ENCODE data around the gene NANOS2. TPM values are rescaled to one million over a fixed set of nuclear protein-coding genes. Genes with fewer than 3 reads are reported as not detected.
A peak's percentile ranks its signal among the peaks of the same experiment; 100 is the strongest.

Gene NANOS2
- total RNA-seq, 1 experiment from 2014 or later = not detected

DNA sequence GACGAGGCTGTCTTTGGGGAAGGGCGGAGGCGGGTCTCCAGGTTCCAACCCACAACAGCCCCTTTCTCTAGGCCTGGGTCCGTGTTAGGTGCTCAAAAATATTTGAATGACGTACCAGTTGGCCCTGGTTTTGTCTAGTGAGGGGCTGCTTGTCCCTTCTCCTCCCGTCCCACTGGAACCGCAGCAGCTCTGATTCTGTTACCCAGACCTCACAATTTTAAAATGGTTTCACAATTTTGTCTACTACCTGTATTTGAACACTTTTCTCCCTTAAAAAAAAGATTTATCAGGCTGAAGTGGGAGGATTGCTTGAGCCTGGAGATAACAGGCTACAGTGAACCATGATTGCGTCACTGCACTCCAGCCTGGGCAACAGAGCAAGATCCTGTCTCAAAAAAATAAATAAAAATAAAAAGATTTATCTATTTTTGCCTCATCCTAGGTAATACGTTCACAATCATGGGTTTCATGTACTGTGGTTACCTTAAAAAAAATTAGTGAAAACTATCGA lies 27.3 kb downstream of the NANOS2 start:
- Histone ChIP-seq H3K36me3 (ENCODE audit: control insufficient read depth, insufficient read depth, low read length) (no peaks in the 10 kb centered on the region), H3K4me3 (ENCODE audit: low read depth, low read length) (peak overlapping the region; percentile 84), H3K27me3 (replicated peaks; ENCODE audit: control insufficient read depth, insufficient read depth, low read length) (no peaks in the 10 kb centered on the region), H3K9me3 (no peaks in the 10 kb centered on the region), H3K4me1 (peaks cover 10% of the 10 kb centered on the region)
- no peak for DNase-seq
- intact Hi-C loops (cut with micrococcal nuclease; ENCODE audit: unreplicated experiment) = no loop called here
- Mint-ChIP-seq H3K36me3 (ENCODE audit: insufficient read depth, unreplicated experiment) (peaks cover 26% of the 10 kb centered on the region), H3K9me3 (ENCODE audit: unreplicated experiment) (no peaks in the 10 kb centered on the region), H3K4me3 (ENCODE audit: unreplicated experiment) (peak overlapping the region; percentile 93), H3K4me1 (ENCODE audit: low read depth, unreplicated experiment) (peaks cover 7% of the 10 kb centered on the region), H3K27ac (ENCODE audit: unreplicated experiment) (peak overlapping the region; percentile 95), H3K27me3 (ENCODE audit: insufficient read depth, unreplicated experiment) (no peaks in the 10 kb centered on the region)
- CTCF ChIA-PET = interaction anchor here (0.5 to 1.6 kb wide), 2 partner anchors 14 to 70 kb away, joined by 4 to 6 read pairs; no protein-coding TSS in a partner anchor
- TF ChIP-seq, protein P1, sequence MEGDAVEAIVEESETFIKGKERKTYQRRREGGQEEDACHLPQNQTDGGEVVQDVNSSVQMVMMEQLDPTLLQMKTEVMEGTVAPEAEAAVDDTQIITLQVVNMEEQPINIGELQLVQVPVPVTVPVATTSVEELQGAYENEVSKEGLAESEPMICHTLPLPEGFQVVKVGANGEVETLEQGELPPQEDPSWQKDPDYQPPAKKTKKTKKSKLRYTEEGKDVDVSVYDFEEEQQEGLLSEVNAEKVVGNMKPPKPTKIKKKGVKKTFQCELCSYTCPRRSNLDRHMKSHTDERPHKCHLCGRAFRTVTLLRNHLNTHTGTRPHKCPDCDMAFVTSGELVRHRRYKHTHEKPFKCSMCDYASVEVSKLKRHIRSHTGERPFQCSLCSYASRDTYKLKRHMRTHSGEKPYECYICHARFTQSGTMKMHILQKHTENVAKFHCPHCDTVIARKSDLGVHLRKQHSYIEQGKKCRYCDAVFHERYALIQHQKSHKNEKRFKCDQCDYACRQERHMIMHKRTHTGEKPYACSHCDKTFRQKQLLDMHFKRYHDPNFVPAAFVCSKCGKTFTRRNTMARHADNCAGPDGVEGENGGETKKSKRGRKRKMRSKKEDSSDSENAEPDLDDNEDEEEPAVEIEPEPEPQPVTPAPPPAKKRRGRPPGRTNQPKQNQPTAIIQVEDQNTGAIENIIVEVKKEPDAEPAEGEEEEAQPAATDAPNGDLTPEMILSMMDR (IDR thresholded peaks at IDR 0.05; ENCODE audit: insufficient read depth in 1 of 2, low read depth in 1 of 2, low read length in 1 of 2, severe bottlenecking in 1 of 2, unreplicated experiment in 1 of 2) = no peak
- BruUV-seq (replicated peaks) = no TSS peak
- POLR2A ChIA-PET = interaction anchor here (0.8 to 2.6 kb wide), 2 partner anchors 23 to 157 kb away, joined by 16 to 25 read pairs; partner anchors contain the start of genes FBXO46, FOXA3 and SYMPK

DNA sequence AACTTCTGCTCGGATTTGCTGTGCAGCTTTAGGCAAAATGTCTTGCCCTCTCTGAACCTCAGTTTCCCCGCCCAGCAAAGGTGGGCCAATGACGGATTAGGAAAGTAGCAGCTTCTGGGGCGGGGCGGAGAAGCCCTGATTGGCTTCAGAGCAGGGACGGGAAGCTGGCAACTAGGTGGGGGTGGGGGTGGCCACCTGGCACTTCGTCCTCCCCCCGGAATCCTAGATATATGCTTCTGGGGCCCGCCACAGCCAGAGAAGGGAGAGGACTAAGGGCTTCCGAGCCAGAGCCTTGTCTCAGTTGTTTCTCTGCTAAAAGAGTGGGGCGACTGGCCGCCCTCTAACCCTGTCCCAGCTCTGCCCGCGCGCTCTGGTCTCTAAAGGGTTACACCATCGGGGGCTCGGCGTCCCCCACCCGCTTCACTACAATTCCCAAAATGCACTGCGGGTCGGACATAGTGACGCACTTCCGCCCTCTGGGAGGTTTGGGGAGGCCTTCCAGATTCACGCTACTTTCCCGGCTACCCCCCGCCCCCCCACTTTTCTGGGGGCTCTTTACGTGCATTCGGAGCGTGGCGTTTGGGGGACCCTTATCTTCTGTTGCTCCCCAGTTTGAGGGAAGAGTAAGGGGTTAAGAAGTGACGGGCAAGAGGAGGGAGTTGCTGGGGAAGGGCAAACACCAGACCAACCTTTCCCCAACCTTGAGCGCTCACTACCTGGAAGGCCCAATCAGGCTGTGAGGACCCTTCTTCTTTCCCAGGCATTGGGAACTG lies 28.0 kb downstream of the NANOS2 start:
- H3K27ac Mint-ChIP-seq (ENCODE audit: unreplicated experiment) = peak overlapping the region; percentile 95
- TF ChIP-seq, protein P1 (IDR thresholded peaks at IDR 0.05; ENCODE audit: insufficient read depth in 1 of 2, low read depth in 1 of 2, low read length in 1 of 2, severe bottlenecking in 1 of 2, unreplicated experiment in 1 of 2) = no peak
- Histone ChIP-seq H3K4me1 (peaks cover 13% of the 10 kb centered on the region), H3K4me3 (ENCODE audit: low read depth, low read length) (peak overlapping the region; percentile 84), H3K36me3 (ENCODE audit: control insufficient read depth, insufficient read depth, low read length) (no peaks in the 10 kb centered on the region), H3K9me3 (no peaks in the 10 kb centered on the region), H3K27me3 (replicated peaks; ENCODE audit: control insufficient read depth, insufficient read depth, low read length) (no peaks in the 10 kb centered on the region)
- BruUV-seq (replicated peaks) = no TSS peak
- POLR2A ChIA-PET = interaction anchor here (0.6 to 2.6 kb wide), 9 partner anchors 16 to 903 kb away, joined by 3 to 25 read pairs (median 6); partner anchors contain the start of genes CCDC61, FBXO46, FOXA3 and MYPOP
- intact Hi-C loops (cut with micrococcal nuclease; ENCODE audit: unreplicated experiment) = no loop called here
- H3K4me1 Mint-ChIP-seq (ENCODE audit: low read depth, unreplicated experiment) = peaks cover 12% of the 10 kb centered on the region
- H3K27me3 Mint-ChIP-seq (ENCODE audit: insufficient read depth, unreplicated experiment) = no peaks in the 10 kb centered on the region
- H3K9me3 Mint-ChIP-seq (ENCODE audit: unreplicated experiment) = no peaks in the 10 kb centered on the region
- peak; percentile 93 to 94 for DNase-seq
- CTCF ChIA-PET = interaction anchor here (0.5 to 2.6 kb wide), 6 partner anchors 16 to 513 kb away, joined by 3 to 20 read pairs (median 6); partner anchors contain the start of genes FOXA3 and MYPOP
- peaks cover 31% of the 10 kb centered on the region for H3K36me3 Mint-ChIP-seq (ENCODE audit: insufficient read depth, unreplicated experiment)
- peak overlapping the region; percentile 93 for H3K4me3 Mint-ChIP-seq (ENCODE audit: unreplicated experiment)
